GM10266 (cell line): ENCODE data around the gene SPRYD7.
A peak's percentile ranks its signal among the peaks of the same experiment; 100 is the strongest.

Experiments used
- DNase-seq: peaks from one replicate; pipeline ENCODE4 v3.0.0; 2012; ENCODE audit errors: extremely low spot score
- TF ChIP-seq, protein P1 (sequence below): IDR thresholded peaks from 2 replicates; pipeline ENCODE4 v1.5.1; 2012; ENCODE audit warnings: mild to moderate bottlenecking, low read depth; ENCODE audit not compliant: control insufficient read depth, insufficient read depth; ENCODE audit errors: missing control alignments

Gene SPRYD7

DNA sequence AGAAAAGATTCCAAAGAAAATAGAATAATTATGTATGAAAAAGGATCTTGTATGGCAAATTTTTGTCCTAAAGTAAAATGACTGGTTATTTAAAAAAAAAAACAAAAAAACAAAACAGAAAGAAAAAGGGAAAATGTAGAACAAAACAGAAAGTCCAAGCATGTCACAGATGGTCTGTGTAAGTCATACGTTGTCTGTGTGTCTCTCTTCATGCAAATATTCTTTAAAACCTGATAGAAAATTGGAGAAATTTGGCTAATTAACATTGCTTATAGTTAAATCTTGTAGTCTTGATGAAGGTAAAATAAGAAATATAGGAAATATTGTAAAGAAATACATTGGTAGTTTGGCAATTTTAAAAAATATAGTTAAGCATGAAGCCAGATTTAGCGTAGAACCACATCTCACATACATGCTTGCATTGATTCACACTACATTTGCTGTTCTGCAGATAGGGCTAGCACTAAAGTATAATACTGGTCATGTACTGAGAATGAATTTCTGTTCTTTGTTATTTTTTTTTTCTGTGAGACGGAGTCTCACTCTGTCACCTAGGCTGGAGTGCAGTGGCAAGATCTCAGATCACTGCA is 58.4 kb downstream of the SPRYD7 start:
- TF ChIP-seq, protein P1, sequence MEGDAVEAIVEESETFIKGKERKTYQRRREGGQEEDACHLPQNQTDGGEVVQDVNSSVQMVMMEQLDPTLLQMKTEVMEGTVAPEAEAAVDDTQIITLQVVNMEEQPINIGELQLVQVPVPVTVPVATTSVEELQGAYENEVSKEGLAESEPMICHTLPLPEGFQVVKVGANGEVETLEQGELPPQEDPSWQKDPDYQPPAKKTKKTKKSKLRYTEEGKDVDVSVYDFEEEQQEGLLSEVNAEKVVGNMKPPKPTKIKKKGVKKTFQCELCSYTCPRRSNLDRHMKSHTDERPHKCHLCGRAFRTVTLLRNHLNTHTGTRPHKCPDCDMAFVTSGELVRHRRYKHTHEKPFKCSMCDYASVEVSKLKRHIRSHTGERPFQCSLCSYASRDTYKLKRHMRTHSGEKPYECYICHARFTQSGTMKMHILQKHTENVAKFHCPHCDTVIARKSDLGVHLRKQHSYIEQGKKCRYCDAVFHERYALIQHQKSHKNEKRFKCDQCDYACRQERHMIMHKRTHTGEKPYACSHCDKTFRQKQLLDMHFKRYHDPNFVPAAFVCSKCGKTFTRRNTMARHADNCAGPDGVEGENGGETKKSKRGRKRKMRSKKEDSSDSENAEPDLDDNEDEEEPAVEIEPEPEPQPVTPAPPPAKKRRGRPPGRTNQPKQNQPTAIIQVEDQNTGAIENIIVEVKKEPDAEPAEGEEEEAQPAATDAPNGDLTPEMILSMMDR, result no peak
- DNase-seq, result no peak

DNA sequence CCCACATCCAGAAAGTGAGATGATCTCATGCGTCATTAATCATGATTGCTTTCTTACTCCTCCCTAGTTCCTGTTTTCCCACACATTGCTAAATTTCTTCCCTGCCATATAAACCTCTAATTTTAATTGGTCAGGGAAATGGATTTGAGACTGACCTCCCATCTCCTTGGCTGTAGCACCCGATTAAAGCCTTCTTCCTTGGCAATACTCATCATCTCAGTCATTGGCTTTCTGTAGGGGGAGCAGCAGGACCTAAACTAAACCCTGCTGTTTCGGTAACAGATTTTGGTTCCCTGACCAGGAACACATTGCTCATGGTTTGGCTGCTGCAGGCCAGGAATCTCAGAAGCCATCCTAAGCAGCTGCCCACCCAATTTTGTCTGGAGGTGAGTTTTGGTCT is 61.7 kb downstream of the SPRYD7 start:
- TF ChIP-seq, protein P1, result no peak
- no peak for DNase-seq

DNA sequence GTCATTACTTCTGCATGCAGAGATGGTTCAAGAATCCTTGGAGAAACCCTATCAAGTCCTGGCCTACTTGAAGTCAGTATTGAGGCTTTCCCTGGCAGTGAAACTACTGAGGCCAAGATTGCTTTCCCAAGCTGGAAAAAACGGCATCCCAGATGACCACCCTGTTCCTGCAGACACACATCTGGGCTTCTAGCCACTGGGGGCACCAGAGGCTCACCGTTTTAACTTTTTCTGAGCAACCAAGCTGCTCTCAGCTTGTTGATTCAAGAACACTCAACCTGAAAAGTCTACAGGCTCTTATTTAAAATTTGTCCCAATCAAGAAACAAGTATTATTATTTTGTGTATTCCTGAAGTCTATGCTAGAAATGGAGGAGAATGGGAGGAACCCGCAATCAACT is 66.6 kb downstream of the SPRYD7 start:
- no peak for DNase-seq
- TF ChIP-seq, protein P1, result peak; percentile 8

DNA sequence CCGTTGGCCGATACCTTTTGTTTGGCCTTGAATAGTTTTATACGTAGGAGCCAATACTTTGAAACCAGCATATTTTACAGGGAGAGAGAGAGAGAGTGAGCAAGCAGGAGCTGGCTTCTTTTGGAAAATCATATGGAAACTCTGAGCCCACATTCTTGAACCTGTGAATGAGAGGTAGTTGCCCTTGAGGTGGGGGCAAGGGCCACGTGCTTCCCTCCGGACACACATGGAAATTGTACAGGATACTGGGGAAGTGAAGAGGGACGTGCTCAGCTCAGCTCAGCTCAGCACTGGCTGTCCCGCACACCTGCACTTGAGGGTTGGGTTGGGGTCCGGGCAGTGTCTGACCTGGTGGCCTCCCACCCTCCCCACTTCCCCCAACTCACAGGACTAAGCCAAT is 68.3 kb downstream of the SPRYD7 start:
- DNase-seq, result no peak
- TF ChIP-seq, protein P1, result no peak

DNA sequence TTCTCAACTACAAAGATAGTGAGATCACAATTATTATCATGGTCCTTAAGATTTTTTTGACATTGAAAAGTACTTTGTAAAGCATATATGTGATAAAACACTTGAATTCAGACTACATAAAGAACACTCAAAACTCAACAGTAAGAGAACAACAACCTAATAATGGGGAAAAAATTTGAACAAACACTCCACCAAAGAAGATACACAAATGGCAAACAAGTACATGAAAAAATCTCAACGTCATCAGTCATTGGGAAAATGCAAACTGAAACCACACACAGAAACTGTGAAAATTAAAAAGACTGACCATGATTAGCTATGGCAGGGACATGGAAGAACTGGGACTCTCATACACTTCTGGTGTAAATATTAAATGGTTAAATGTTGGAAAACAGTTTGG is 70.9 kb downstream of the SPRYD7 start:
- TF ChIP-seq, protein P1, result no peak
- DNase-seq, result no peak

DNA sequence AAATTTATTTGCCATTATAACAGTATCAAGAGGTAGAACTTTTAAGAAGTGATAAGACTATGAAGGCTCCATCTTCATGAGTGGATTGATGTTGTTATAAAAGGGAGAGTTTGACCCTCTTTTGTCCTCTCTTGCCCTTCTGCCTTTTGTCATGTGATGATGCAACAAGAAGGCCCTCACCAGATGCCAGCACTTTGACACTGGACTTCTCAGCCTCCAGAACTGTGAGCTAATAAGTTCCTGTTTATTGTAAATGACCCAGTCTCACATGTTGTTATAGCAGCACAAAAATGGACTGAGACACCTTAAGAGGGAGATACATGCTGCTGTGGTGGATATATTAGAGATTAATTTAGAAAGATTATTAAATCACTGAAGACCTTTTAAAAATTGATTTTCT is 71.6 kb downstream of the SPRYD7 start:
- TF ChIP-seq, protein P1, result no peak
- DNase-seq, result no peak
